Lower lobe of right lung (tissue), 2 donors: Measurements from ENCODE around the gene CCM2L. TPM values are rescaled to one million over a fixed set of nuclear protein-coding genes. Genes with fewer than 3 reads are reported as not detected.
A peak's percentile ranks its signal among the peaks of the same experiment; 100 is the strongest.

Source experiments
- ATAC-seq, 2 donors: fragments of 200-7000 bp; cut with Tn5 transposase; one replicate each; pipeline ENCODE4 v1.9.1; 2020 to 2022; ENCODE audit warnings: mild to moderate bottlenecking in 2 of 2, moderate library complexity in 2 of 2
- DNase-seq: peaks from one replicate; pipeline ENCODE4 v3.0.0-alpha.2; 2020
- H3K27ac ChIP-seq: fragments of 200-600 bp; one replicate; pipeline ENCODE4 v1.8.0; 2022
- H3K27me3 ChIP-seq: fragments of 200-600 bp; one replicate; pipeline ENCODE4 v1.8.0; 2022; ENCODE audit warnings: low read depth
- H3K36me3 ChIP-seq: fragments of 200-600 bp; one replicate; pipeline ENCODE4 v1.8.0; 2022; ENCODE audit warnings: mild to moderate bottlenecking
- H3K4me1 ChIP-seq: fragments of 200-600 bp; one replicate; pipeline ENCODE4 v1.8.0; 2022
- H3K4me3 ChIP-seq: fragments of 200-600 bp; one replicate; pipeline ENCODE4 v1.8.0; 2022; ENCODE audit warnings: mild to moderate bottlenecking
- H3K9me3 ChIP-seq: fragments of 200-600 bp; one replicate; pipeline ENCODE4 v1.8.0; 2022
- CTCF ChIP-seq: fragments of 200-600 bp; IDR thresholded peaks from one replicate; pipeline ENCODE4 v1.8.0; 2022; ENCODE audit warnings: antibody characterized with exemption, mild to moderate bottlenecking
- intact Hi-C: fragments of 100-400 bp; cut with DNase I; formaldehyde crosslinking; loops from one replicate; pipeline ENCODE4 v1.11.0; 2022
- total RNA-seq: library from RNA; stranded (reverse); fragmentation: NEBNext Ultra II Directional; extraction: Animal tissue kit (Norgen Biotek cat#: 25700); gene quantifications from one replicate; pipeline ENCODE4 v1.2.1, GENCODE V29; 2021
- donor health status: DM: no; HTN: yes; CAD: no; lungs with severe emphysema.

Gene CCM2L
- total RNA-seq, 1 donor from 2014 or later, result 18.8 TPM

- no peak for DNase-seq
- Histone ChIP-seq H3K27me3 (peaks cover 14% of the 10 kb centered on the region), H3K9me3 (no peaks in the 10 kb centered on the region), H3K4me1 (peaks cover 28% of the 10 kb centered on the region), H3K4me3 (no peak overlapping the region), H3K27ac (no peak overlapping the region), H3K36me3 (peaks cover 8% of the 10 kb centered on the region)
- intact Hi-C loops, result no loop called here
- ATAC-seq, result no peak
- no peak for TF ChIP-seq CTCF
Measured at GRCh38 chr20:32036252-32036651, 26.0 kb downstream of the CCM2L start.

GRCh38 chr20:32036716-32037485, 26.7 kb downstream of the CCM2L start:
- ATAC-seq, result no peak
- H3K27ac ChIP-seq, result no peak overlapping the region
- intact Hi-C loops, result no loop called here
- peaks cover 11% of the 10 kb centered on the region for H3K27me3 ChIP-seq
- no peak overlapping the region for H3K4me3 ChIP-seq
- H3K36me3 ChIP-seq, result peaks cover 5% of the 10 kb centered on the region
- peaks cover 21% of the 10 kb centered on the region for H3K4me1 ChIP-seq
- no peak for DNase-seq
- no peak for TF ChIP-seq CTCF
- H3K9me3 ChIP-seq, result no peaks in the 10 kb centered on the region

GRCh38 chr20:32037929-32038328, 27.7 kb downstream of the CCM2L start:
- Histone ChIP-seq H3K4me3 (no peak overlapping the region), H3K36me3 (no peaks in the 10 kb centered on the region), H3K4me1 (peaks cover 19% of the 10 kb centered on the region), H3K27me3 (peaks cover 11% of the 10 kb centered on the region), H3K9me3 (no peaks in the 10 kb centered on the region), H3K27ac (no peak overlapping the region)
- intact Hi-C loops, result no loop called here
- ATAC-seq, result no peak
- no peak for TF ChIP-seq CTCF
- no peak for DNase-seq

GRCh38 chr20:32040142-32040953, 30.1 kb downstream of the CCM2L start:
- intact Hi-C loops, result no loop called here
- H3K36me3 ChIP-seq, result no peaks in the 10 kb centered on the region
- peaks cover 3% of the 10 kb centered on the region for H3K27me3 ChIP-seq
- peak; percentile 84 to 93 for ATAC-seq
- no peak for TF ChIP-seq CTCF
- peak; percentile 86 for DNase-seq
- H3K9me3 ChIP-seq, result no peaks in the 10 kb centered on the region
- H3K4me3 ChIP-seq, result no peak overlapping the region
- peak overlapping the region; percentile 75 for H3K27ac ChIP-seq
- H3K4me1 ChIP-seq, result no peaks in the 10 kb centered on the region

GRCh38 chr20:32045999-32046398, 35.8 kb downstream of the CCM2L start:
- TF ChIP-seq CTCF, result no peak
- Histone ChIP-seq H3K27me3 (peaks cover 12% of the 10 kb centered on the region), H3K36me3 (no peaks in the 10 kb centered on the region), H3K4me1 (peaks cover 3% of the 10 kb centered on the region), H3K9me3 (no peaks in the 10 kb centered on the region), H3K27ac (no peak overlapping the region), H3K4me3 (no peak overlapping the region)
- DNase-seq (no peak), ATAC-seq (no peak)
- intact Hi-C loops, result no loop called here
